Activated T-cell treated with anti-CD3 and anti-CD28 coated beads, Interleukin-2, amount 50 U/mL, for 72 hours (primary cell): ENCODE data around the gene SLC26A4. TPM values are rescaled to one million over a fixed set of nuclear protein-coding genes. Genes with fewer than 3 reads are reported as not detected.

Experiments used
- ATAC-seq, 2 donors: fragments of 150-1000 bp; cut with Tn5 transposase; replicated peaks in 1 of 2; 2 replicates each; pipeline ENCODE4 v1.10.0; 2021; ENCODE audit warnings: moderate library complexity in 2 of 2, mild to moderate bottlenecking in 1 of 2
- DNase-seq, 2 donors: peaks; one replicate each; pipeline ENCODE4 v3.0.0; 2021 to 2022; ENCODE audit warnings: mixed read lengths in 1 of 2
- H3K27ac Mint-ChIP-seq: one replicate; pipeline ENCODE4 v1.8.0; 2022; ENCODE audit warnings: mild to moderate bottlenecking, moderate library complexity, mixed read lengths
- H3K27me3 Mint-ChIP-seq: one replicate; pipeline ENCODE4 v1.8.0; 2022; ENCODE audit warnings: low read depth, mixed read lengths
- H3K36me3 Mint-ChIP-seq, 2 donors: one replicate each; pipeline ENCODE4 v1.8.0; 2022; ENCODE audit warnings: mixed read lengths in 2 of 2, mild to moderate bottlenecking in 1 of 2; ENCODE audit not compliant: insufficient read depth in 2 of 2
- H3K4me1 Mint-ChIP-seq: one replicate; pipeline ENCODE4 v1.8.0; 2022; ENCODE audit warnings: low read depth, mixed read lengths
- H3K4me3 Mint-ChIP-seq, 2 donors: one replicate each; pipeline ENCODE4 v1.8.0; 2022; ENCODE audit warnings: mild to moderate bottlenecking in 2 of 2, mixed read lengths in 2 of 2, moderate library complexity in 2 of 2
- H3K9me3 Mint-ChIP-seq, 2 donors: one replicate each; pipeline ENCODE4 v1.8.0; 2022; ENCODE audit warnings: mixed read lengths in 2 of 2
- total RNA-seq, 2 donors: library from RNA; stranded (reverse); gene quantifications; one replicate each; pipeline ENCODE4 v1.2.3, GENCODE V29; 2022

The SLC26A4 gene
- total RNA-seq, 2 donors from 2014 or later: 7.9 to 18.3 TPM

DNA sequence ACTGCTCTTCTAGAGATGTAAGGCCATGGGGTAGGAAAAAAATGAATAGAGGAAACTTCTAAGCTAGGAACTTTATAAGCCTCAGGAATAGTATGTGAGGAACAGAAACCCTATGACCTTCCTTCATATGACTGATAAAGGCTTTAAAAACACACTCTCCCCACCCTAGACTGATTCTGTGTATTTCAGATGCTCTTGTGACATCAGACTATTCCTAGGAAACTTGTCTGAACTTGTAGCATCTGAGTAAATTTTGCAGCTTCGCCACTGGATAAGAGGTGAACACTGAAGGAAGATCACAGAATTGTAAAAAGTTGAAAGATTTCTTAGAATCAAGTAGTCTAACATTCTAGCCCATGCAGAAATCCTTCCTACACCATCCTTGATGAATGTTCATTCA lies 52.3 kb downstream of the SLC26A4 start:
- Mint-ChIP-seq H3K27ac (no peak overlapping the region), H3K4me1 (no peaks in the 10 kb centered on the region), H3K9me3 (no peaks in the 10 kb centered on the region), H3K36me3 (peaks cover 0 to 2% of the 10 kb centered on the region in 2 donors), H3K4me3 (no peak overlapping the region), H3K27me3 (no peaks in the 10 kb centered on the region)
- no peak for DNase-seq
- ATAC-seq: no peak

DNA sequence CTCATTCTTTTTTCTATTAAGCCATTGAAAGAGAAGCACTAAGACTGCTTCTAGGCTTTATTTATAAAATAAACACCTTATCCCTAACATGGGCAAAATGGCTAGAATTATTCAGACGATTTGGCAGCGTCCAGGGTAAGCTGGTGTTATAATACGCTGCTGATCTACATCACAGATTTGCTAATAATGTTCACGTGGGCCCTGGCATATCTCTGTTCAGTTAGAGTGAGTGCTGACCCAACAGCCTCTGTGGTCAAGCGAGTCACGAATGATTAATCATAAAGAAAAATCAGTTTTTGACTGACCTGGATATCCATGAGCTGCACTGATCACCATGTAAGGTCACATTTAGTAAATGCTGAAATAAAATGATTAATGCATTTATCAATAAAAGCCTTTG lies 54.9 kb downstream of the SLC26A4 start:
- ATAC-seq (no peak), DNase-seq (no peak)
- Mint-ChIP-seq H3K27me3 (no peaks in the 10 kb centered on the region), H3K36me3 (no peaks in the 10 kb centered on the region), H3K27ac (no peak overlapping the region), H3K4me3 (no peak overlapping the region), H3K9me3 (no peaks in the 10 kb centered on the region), H3K4me1 (no peaks in the 10 kb centered on the region)

DNA sequence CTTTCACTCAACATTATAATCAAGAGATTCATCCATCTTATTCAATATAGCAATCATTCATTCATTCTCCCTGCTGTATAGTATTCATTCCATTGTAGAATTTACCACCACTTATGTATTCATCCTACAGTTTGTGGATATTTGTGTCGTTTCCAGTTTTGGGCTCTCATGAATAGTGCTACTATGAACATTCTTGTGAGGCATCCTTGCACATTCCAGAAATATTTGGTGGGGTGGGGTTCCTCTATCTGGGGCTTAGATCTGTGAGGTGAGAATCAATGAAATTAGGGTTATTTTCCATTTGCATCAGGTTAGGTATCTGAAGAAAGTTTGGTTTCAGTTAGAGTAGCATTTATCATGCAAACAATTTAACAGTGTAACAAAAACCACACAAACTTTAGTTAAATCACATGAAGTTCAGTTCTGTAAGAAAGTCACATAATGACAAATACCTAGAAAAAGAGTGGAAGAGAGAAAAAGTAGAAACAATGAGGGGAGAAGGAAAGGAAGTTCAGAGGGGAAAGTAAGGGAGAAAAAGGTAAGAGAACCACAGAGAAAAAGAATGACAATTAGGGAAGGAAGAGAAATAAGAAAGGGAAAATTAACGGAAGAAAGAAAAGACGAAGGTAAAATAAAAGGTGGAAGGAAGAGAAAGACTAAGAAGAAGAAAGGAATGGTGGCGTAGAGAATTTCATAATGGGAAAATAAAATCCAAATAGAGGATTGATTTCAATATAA lies 58.0 kb downstream of the SLC26A4 start:
- Mint-ChIP-seq H3K27me3 (no peaks in the 10 kb centered on the region), H3K4me1 (no peaks in the 10 kb centered on the region)

DNA sequence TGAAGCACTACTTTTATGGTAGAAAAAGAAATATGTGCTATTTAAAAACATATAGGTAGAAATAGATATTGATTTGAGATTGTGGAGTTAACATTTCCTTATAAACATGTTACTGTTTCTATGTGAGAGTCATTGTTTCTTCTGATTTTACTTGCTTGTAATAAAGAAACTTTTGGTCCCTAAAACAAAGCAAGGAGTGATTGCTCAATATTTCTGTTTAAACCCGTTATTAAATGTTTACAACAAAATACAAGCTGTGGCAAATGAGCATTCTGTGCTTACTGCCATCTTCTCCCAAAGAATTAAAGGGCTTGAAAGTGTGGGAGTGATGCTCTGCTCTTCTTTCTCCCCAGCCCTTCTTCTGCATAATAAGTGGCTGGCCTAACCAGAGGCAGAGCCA lies 60.7 kb downstream of the SLC26A4 start:
- H3K9me3 Mint-ChIP-seq: no peaks in the 10 kb centered on the region
- DNase-seq (no peak), ATAC-seq (no peak)
- no peaks in the 10 kb centered on the region for H3K36me3 Mint-ChIP-seq
- no peak overlapping the region for H3K27ac Mint-ChIP-seq
- no peak overlapping the region for H3K4me3 Mint-ChIP-seq
- no peaks in the 10 kb centered on the region for H3K4me1 Mint-ChIP-seq
- H3K27me3 Mint-ChIP-seq: peaks cover 4% of the 10 kb centered on the region

More for the DNA sequence above, 58.0 kb downstream of the SLC26A4 start:
- ATAC-seq (no peak), DNase-seq (no peak)
- Mint-ChIP-seq H3K27ac (no peak overlapping the region), H3K36me3 (no peaks in the 10 kb centered on the region), H3K4me3 (no peak overlapping the region), H3K9me3 (no peaks in the 10 kb centered on the region)

DNA sequence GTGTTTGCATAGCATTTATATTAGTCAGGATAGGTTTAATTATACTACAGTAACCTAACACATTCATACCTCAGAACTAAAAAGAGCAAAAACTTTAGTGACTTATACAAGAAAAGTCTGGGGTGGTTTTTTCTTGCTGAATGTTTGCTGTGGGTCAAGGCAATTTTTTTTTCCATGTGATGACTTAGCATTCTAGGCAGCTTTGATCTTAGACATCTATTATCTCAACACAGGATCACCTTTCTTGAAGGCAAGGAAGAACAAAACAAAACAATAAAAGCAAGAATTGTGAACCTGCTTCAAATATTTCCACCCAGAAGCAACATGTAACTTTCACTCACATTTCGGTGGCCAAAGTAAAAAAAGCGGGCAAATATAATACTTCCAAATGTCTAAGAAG lies 62.6 kb downstream of the SLC26A4 start:
- Mint-ChIP-seq H3K9me3 (no peaks in the 10 kb centered on the region), H3K4me1 (no peaks in the 10 kb centered on the region), H3K4me3 (no peak overlapping the region), H3K27ac (no peak overlapping the region), H3K27me3 (peaks cover 24% of the 10 kb centered on the region), H3K36me3 (no peaks in the 10 kb centered on the region)
- DNase-seq: no peak
- no peak for ATAC-seq

DNA sequence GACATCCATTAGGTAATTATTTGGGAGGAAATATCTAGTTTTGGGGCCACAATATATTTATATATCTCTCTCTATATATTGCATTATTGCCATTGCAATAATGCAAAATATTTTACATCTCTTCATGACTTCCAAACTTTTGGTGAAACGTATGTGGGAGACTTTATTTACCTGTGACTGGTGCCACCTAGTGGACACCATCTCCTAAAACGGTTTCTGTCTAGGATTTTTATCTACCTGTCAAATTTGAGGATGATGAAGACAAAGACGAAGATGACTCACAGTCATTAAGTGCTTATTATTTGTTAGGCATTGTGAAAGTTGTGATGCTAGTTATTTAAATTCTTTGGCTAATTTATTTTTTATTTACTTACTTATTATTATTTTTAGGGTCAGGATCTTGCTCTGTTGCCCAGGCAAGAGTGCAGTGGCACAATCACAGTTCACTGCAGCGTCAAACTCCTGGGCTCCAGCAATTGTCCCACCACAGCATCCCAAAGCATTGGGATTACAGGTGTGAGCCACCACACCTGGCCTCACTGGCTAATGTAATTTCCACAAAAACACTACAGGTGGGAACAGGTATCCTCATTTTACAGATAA lies 64.6 kb downstream of the SLC26A4 start:
- Mint-ChIP-seq H3K27ac (no peak overlapping the region), H3K36me3 (no peaks in the 10 kb centered on the region), H3K27me3 (peaks cover 25% of the 10 kb centered on the region), H3K4me1 (no peaks in the 10 kb centered on the region), H3K4me3 (no peak overlapping the region), H3K9me3 (no peaks in the 10 kb centered on the region)
- peak; percentile 50 to 61 for DNase-seq
- ATAC-seq: no peak

DNA sequence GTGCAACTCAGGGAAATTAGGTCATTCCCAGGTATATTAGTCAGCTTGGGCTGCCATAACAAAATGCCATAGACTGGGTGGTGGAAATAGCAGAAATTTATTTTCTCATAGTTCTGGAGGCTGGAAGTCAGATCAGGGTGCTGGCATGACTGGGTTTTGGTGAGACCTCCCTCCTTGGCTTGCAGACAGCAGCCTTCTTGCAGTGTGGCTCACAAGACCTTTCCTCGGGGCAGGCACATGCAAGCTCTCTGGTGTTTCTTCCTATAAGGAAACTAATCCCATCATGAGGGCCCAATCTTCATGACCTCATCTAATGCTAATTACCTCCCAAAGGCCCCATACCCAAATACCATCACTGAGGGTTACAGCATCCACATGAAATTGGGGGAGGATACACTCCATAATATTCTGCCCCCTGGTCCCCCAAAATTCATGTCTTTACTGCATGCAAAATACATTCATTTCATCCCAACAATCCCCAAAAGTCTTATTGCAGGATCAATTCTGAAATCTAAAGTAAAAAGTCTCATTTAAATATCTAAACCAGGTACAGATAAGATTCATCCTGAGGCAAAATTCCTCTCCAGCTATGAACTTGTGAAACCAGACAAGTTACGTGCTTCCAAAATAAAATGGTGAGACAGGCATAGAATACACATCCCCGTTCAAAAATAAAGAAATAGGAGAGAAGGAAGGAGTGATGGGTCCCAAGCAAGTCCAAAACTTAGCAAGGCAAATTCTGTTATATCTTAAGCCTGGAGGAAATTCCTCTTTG lies 65.9 kb downstream of the SLC26A4 start:
- no peak overlapping the region for H3K27ac Mint-ChIP-seq
- no peak for DNase-seq

DNA sequence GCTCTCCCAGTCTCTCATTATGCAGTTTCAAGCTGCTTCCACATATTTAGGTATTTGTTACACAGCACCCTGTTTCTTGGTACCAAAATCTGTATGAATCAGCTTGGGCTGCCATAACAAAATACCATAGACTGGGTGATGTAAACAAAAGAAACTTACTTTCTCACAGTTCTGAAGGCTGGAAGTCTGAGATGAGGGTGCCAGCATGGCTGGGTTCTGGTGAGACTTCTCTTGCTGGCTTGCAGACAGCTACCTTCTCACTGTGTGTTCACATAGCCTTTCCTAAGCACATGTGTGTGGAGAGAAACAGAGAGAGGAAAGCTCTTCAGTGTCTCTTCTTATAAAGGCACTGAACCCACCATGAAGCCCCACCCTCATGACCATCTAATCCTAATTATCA lies 67.6 kb downstream of the SLC26A4 start:
- H3K27me3 Mint-ChIP-seq: peaks cover 25% of the 10 kb centered on the region
- DNase-seq: no peak

More for the DNA sequence above, 65.9 kb downstream of the SLC26A4 start:
- no peaks in the 10 kb centered on the region for H3K9me3 Mint-ChIP-seq
- H3K4me1 Mint-ChIP-seq: no peaks in the 10 kb centered on the region
- no peaks in the 10 kb centered on the region for H3K36me3 Mint-ChIP-seq
- H3K4me3 Mint-ChIP-seq: no peak overlapping the region
- peaks cover 25% of the 10 kb centered on the region for H3K27me3 Mint-ChIP-seq
- no peak for ATAC-seq

DNA sequence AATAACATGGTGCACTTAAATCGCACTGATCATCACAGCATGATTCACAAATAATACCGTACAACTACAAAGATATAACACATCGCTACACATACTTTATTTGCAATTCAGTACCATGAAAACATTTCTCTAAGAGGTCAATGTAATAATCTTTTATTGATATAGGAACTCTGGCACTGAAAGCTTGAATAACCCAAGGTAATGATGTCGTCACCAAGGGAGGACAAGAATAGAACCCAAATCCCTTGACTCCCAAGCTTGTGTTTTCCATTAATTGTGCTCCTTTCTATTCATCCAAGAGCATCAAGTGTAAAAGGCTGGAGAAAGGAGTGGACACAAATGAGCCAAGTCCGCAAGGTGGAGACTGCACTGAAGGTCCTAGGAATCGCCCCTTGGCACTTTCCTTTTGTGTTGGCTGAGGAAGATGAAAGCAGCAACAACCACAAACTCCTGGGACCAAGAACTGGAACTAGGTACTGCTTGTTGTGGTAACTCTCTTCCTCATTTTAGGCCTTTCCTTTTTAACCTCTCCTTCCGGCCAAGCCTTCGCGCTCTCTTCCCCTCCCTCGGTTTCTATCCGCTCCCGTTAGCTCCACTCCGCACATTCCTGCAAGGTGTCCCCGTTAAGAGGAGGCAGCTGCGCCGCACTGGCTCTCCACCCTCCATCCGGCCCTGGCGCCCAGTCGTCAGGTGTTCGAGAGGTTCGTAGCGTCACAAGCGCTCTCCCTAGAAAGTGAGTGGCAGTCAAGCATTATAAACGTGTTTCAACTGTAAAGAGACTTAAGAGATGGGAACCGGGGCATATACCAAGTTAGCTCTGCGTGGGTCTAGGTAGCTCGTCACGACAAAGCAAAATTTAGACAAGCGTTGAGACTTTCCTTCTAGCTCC lies 82.3 kb downstream of the SLC26A4 start:
- ATAC-seq (peak; percentile 28 to 41), DNase-seq (no peak)
- Mint-ChIP-seq H3K27ac (peak overlapping the region; percentile 99), H3K27me3 (no peaks in the 10 kb centered on the region), H3K36me3 (peaks cover 2 to 8% of the 10 kb centered on the region in 2 donors), H3K4me3 (peak overlapping the region; percentile 96 to 97), H3K9me3 (no peaks in the 10 kb centered on the region), H3K4me1 (peaks cover 43% of the 10 kb centered on the region)

More for the DNA sequence above, 67.6 kb downstream of the SLC26A4 start:
- Mint-ChIP-seq H3K4me1 (no peaks in the 10 kb centered on the region), H3K36me3 (no peaks in the 10 kb centered on the region), H3K27ac (peak overlapping the region; percentile 58), H3K9me3 (peaks cover 0 to 2% of the 10 kb centered on the region in 2 donors), H3K4me3 (no peak overlapping the region)
- ATAC-seq: peak in 1 of 2 donors; percentile 9

DNA sequence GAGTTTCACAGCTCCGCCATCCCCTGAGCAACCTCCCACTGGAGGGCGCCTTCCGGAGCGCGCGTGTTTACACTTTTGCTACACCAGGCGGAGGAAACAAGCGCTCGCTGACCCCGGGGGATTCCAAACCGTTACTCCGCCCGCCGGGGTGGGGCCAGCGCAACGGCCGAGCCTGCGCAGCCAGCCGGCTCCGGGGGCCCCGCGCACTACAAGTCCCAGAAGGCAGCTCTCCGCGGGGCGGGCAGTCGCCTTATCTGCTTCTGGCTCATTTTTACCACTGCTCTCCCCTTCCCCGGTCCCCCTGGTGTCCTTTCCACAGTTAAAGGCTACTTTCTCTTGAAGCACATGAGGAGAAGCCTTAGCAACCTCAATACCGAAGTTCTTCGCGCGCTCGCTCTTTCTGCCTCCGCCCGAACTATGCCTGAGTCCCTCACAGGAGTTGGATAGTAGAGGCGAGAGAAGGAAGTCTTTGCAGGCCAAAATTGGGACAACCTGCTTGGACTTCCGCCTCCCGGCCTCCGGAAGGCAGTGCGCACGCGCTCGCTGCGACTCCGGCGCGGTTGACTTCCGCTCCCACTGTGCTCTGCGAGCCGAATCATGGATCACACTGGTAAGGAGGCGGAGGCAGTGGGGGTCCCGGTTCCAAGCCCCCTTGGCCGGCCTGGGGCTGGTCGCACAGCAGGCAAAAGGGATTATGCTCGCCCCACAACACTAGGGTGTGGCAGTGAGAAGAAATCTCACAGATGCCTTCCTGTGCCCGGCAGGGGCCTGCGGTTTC lies 83.1 kb downstream of the SLC26A4 start, which contains the start of gene CBLL1:
Gene CBLL1 (plus strand): TSS at position 576 of the 778 bp plus-strand sequence. CDS start 22 bp downstream, at position 598.
- DNase-seq: peak; percentile 98 to 99
- Mint-ChIP-seq H3K27me3 (no peaks in the 10 kb centered on the region), H3K4me3 (peak within 1 kb of the TSS; percentile 96 to 97), H3K4me1 (peaks cover 51% of the 10 kb centered on the region), H3K27ac (peak within 1 kb of the TSS; percentile 99), H3K9me3 (no peaks in the 10 kb centered on the region), H3K36me3 (peaks cover 2 to 10% of the 10 kb centered on the region in 2 donors)
- peak; percentile 93 to 95 for ATAC-seq

DNA sequence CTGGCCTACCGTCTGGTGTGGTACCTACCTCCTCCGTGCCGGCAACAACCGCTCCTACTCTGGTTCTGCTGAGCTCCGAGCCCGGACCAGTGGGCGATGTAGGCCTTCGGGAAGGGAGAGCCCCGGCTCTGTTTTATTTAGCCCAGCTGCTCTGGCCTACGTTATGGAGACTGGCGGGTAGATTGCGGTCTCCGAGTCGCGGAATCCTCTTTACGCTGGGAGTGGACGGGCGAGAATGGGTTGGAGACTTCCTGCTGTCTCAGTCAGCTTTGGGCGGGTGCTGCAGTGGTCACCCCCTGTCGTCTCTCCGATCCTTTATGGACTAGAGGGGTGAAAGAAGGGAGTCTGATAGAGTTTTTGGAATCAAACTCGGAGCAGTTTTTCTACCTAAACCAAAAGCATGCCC lies 83.7 kb downstream of the SLC26A4 start:
- Mint-ChIP-seq H3K4me1 (peaks cover 52% of the 10 kb centered on the region), H3K27me3 (no peaks in the 10 kb centered on the region), H3K4me3 (peak overlapping the region; percentile 96 to 97), H3K27ac (peak overlapping the region; percentile 88), H3K36me3 (peaks cover 2 to 13% of the 10 kb centered on the region in 2 donors), H3K9me3 (no peaks in the 10 kb centered on the region)
- DNase-seq (no peak), ATAC-seq (peak; percentile 42 to 44)

DNA sequence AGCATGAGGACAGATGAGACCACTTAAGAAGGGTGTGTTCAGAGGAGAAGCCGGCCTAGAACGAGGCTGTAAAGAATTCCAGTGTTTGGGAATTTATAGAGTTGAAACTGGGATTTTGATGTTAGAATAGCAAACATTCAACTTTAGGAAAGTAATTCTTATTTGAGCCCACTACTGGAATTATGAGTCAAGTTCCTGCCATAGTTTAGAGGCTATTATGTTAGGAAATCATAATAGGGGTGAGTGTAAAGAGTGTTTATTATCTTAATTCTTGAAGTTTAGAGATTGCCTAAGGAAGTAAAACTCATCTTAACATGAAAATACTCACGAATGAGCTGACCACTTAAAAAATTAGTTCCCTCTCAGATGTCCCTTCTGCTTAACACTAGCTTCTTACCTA lies 85.4 kb downstream of the SLC26A4 start:
- peak overlapping the region; percentile 88 for H3K27ac Mint-ChIP-seq
- H3K4me3 Mint-ChIP-seq: peak overlapping the region; percentile 96 to 97
- no peak for ATAC-seq
- no peak for DNase-seq
- H3K27me3 Mint-ChIP-seq: no peaks in the 10 kb centered on the region
- H3K9me3 Mint-ChIP-seq: no peaks in the 10 kb centered on the region
- H3K4me1 Mint-ChIP-seq: peaks cover 52% of the 10 kb centered on the region
- peaks cover 4 to 22% of the 10 kb centered on the region in 2 donors for H3K36me3 Mint-ChIP-seq
